SK-N-MC (cell line): ENCODE data around the gene KCNQ1.

Source experiments
- EZH2 ChIP-seq: fragments of 200-600 bp; sonication (generic); IDR thresholded peaks from one replicate; pipeline ENCODE4 v1.6.1; 2017; ENCODE audit warnings: antibody characterized with exemption
- FOXP2 ChIP-seq: optimal IDR thresholded peaks from 2 replicates; pipeline ENCODE3; 2011; ENCODE audit warnings: mild to moderate bottlenecking, moderate library complexity; ENCODE audit not compliant: insufficient read depth; ENCODE audit errors: extremely low read length, control extremely low read depth
- POLR2AphosphoS5 ChIP-seq: IDR thresholded peaks from 2 replicates; pipeline ENCODE4 v1.6.1; 2012; ENCODE audit warnings: mild to moderate bottlenecking, low read depth, low read length, borderline replicate concordance

GRCh38 chr11:2631161-2631560 is 186.4 kb downstream of the KCNQ1 start:
- TF ChIP-seq EZH2 (no peak), POLR2AphosphoS5 (no peak), FOXP2 (no peak)
